Left renal pelvis (tissue), 4 donors: ENCODE data around the gene BZW1. TPM values are rescaled to one million over a fixed set of nuclear protein-coding genes. Genes with fewer than 3 reads are reported as not detected.

Experiments used
- DNase-seq, 4 donors: peaks; one replicate each; pipeline ENCODE4 v3.0.0-alpha.2; 2013; ENCODE audit warnings: low read depth in 4 of 4, low spot score in 3 of 4
- polyA plus RNA-seq, 4 donors: library from polyadenylated mRNA; unstranded; fragments of 120-200 nt; gene quantifications; one replicate each; pipeline ENCODE4 v1.2.1, GENCODE V29; 2013; ENCODE audit not compliant: insufficient read length in 4 of 4

Gene BZW1
- 100 to 1,000 TPM; 223 to 287 (median 254) TPM for polyA plus RNA-seq

GRCh38 chr2:200811333-200812121 lies at the start of gene BZW1:
BZW1 (plus strand) TSS chr2:200811910; CDS start chr2:200813218, 1,308 bp downstream.
- DNase-seq, result peak; percentile 93 to 96 (median 96)

DNA sequence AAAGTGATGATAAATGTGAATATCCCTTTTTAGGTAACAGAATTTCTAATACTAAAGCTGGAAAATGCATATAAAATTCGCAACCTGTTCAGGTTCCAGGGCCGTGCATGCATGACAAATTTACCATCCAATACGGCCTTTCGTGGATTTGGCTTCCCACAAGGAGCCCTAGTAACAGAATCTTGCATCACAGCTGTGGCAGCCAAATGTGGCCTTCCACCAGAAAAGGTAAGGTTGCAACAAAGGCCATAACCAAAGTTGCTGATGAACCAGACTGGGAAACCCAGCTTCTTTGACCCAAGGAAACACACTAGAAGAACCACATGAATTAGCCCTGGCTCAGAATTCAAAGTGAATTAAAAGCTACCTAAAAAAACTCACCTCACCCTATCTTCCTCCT lies 49.6 kb upstream of the BZW1 start:
- no peak for DNase-seq

- no peak for DNase-seq
These were observed 48.3 kb upstream of the BZW1 start for GRCh38 chr2:200763422-200763821.

DNA sequence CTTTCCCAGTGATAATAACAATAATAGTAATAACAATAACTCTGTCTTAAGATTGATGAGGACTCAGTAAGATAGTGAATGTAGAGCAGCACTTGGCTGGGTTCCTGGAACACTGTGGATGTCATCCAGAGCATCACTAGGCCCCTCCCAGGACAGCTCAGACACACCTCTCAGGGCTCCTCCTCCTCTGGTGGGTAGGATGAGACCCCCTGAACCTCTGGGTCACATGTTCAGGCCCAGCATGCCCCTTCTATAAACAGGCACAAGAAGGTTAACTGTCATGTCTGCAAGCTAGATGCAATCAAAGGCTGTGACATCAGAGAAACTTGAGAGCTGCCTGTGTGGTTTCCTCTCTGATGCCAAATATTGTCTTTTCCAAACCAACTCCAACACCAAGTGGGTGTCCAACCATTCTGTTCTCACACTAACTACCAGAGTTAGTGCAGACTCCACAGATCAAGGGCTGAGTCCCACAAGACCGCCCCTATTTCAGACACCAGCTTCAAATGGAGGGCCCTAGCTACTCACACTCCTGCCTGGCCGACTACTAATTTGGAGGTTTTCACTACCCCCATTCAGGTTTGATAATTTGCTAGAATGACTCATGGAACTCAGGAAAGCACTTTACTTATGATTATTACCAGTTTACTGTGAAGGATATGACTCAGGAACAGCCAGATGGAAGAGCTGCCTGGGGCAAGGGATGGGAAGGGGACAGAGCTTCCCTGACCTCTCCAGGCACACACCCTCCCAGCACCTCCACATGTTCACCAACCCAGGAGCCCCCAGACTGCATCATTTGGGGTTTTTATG lies 46.4 kb upstream of the BZW1 start:
- DNase-seq, result no peak

GRCh38 chr2:200765995-200766660 lies 45.6 kb upstream of the BZW1 start:
- DNase-seq, result no peak

DNA sequence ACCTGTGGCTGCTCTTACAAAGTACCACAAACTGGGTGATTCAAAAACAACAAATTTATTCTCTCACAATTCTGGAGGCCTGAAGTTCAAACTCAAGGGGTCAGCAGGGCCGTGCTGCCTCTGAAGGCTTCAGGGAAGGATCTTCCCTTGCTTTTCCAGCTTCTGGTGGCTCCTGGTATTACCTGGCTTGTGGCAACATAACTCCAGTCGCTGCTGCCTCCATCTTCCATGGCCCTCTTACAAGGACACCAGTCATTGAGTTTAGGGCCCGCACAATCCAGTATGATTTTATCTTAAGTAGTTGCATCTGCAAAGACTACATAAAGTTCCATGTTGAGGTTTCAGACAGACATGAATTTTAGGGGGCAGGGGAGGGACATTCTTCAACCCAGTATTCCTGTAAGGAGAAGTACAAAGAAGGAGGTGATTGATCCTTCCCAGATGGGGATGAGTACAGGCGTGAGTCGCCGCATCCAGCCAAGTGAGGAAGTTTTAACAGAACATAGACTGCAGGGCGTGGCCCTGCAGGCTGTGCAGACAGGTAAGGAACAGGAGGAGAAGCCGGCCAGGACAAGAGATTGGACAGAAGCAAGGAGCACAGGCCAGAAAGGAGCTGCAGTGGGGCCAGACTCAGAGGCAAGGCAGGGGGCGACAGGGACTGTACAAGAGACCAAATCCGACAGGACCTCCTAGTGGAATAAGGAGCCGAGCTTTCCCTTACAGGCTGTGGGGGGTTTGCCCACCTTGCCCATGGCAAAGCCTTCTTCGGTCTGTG lies 44.4 kb upstream of the BZW1 start:
- DNase-seq, result no peak

- no peak for DNase-seq
These were observed 40.9 kb upstream of the BZW1 start for GRCh38 chr2:200770847-200771246.

DNA sequence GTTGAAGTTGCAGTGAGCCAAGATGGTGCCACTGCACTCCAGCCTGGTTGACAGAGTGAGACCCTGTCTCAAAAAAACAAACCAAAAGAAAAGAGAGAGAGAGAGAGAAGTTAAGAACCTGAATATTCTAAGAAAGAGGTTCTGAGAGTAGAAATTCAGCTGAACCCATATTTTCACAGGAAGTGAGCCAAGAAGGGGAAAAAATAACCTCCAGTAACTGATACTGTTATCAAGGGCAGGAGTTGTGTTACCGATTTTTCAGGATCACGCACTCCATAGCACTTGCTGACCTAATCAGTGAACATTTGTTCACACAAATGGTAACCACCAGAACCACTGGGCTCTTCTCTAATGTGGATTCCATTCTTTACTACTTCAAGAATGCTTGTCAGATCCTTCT lies 39.1 kb upstream of the BZW1 start:
- no peak for DNase-seq

DNA sequence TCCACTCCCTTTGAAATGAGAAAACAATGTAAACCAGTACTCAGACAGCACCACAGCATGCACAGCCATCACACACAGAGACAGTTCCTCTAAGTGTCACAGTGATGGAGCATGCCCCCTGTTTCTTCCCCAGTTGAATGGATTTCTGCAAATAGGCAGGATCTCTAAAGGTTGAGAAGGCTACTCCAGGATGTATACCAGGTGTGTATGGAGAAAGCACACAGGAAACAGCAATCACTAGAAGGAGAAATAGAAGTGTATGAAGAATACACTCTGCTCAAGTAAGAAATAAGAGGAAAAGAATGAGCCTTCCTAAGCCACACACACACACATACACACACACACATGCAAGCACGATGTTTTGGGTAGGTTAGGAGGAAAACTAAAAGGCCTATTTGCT lies 38.6 kb upstream of the BZW1 start:
- no peak for DNase-seq

- DNase-seq, result no peak
These were observed 36.8 kb upstream of the BZW1 start for GRCh38 chr2:200774920-200775319.

- DNase-seq, result no peak
These were observed 34.4 kb upstream of the BZW1 start for GRCh38 chr2:200777275-200777674.

- DNase-seq, result no peak
These were observed 33.7 kb upstream of the BZW1 start for GRCh38 chr2:200778038-200778437.

- DNase-seq, result no peak
These were observed 32.5 kb upstream of the BZW1 start for GRCh38 chr2:200779214-200779613.

GRCh38 chr2:200781616-200782015 lies 30.1 kb upstream of the BZW1 start:
- DNase-seq, result no peak

DNA sequence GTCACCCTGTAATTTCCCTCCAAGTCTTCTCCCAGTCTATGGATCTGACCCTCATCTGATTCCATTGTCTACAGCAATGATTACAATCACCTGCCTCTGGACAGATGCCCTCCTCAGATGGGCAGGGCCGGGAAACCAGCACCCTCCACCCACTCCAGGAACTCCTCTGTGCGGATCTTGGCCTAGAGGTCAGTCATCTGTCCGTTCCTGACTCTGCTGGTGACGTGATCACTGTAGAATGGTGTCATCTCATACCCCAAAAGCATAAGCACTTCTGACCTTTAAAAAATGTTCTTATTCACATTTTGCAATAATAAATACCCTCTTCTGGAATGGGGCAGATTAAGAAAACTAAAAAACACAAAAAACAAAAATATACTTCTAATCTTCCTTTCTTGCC lies 29.5 kb upstream of the BZW1 start:
- DNase-seq, result no peak

GRCh38 chr2:200784215-200784614 lies 27.5 kb upstream of the BZW1 start:
- no peak for DNase-seq

- no peak for DNase-seq
These were observed 25.3 kb upstream of the BZW1 start for GRCh38 chr2:200786423-200786822.

GRCh38 chr2:200786826-200787225 lies 24.9 kb upstream of the BZW1 start:
- DNase-seq, result no peak

- DNase-seq, result no peak
These were observed 24.2 kb upstream of the BZW1 start for GRCh38 chr2:200787351-200788120.
